Inflammatory macrophage treated with lipopolysaccharide for 4 hours (primary cell): ENCODE results near the gene RALB.
A peak's percentile ranks its signal among the peaks of the same experiment; 100 is the strongest.

Experiments used
- DNase-seq: peaks from one replicate; pipeline ENCODE4 v3.0.0-alpha.2; 2020

Gene RALB, protein sequence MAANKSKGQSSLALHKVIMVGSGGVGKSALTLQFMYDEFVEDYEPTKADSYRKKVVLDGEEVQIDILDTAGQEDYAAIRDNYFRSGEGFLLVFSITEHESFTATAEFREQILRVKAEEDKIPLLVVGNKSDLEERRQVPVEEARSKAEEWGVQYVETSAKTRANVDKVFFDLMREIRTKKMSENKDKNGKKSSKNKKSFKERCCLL

DNA sequence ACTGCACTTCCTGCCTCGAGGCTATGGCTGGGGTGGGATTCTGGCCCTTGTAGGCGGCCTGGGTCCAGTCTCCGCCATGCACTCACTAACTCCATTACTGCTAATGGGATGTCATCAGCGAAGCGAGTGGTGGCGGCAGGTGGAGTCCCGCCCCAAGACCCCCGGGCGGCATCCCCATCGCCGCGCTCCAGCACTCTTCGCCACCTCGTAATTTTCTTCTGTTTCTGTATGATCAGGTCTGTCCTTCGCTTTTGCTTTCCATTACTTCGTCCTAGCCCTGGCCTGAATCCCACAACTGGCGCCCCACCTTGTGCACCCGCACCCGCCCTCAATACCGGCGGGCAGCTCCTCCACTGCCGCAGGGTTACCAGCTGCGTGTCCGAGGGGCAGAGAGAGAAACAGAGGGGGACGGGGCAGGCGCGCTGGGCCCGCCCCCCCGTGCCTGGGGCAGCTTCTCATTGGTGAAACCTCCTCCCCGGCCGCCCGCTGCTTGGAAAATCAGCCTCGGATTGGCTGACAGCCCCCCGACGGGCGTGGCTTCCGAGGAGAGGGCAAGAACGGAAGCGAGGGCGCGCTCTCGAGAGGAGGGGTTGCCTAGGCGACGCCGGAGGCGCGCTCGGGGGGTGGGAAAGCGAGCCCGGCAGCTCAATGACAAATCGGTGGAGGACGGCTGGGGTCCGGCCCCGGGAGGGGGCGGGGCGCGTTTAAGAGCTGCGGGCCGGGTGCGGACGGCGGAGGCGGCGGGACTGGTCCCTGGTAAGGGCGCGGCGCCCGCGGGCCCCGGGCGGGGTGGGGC is at the start of gene RALB:
Gene RALB, plus strand, starts transcription at position 628 of the 796 bp plus-strand sequence. CDS start 25,813 bp downstream, outside the sequence.
- peak; percentile 99 for DNase-seq

- DNase-seq: peak; percentile 85
These were observed 49.2 kb upstream of the RALB start for GRCh38 chr2:120203251-120204021.

DNA sequence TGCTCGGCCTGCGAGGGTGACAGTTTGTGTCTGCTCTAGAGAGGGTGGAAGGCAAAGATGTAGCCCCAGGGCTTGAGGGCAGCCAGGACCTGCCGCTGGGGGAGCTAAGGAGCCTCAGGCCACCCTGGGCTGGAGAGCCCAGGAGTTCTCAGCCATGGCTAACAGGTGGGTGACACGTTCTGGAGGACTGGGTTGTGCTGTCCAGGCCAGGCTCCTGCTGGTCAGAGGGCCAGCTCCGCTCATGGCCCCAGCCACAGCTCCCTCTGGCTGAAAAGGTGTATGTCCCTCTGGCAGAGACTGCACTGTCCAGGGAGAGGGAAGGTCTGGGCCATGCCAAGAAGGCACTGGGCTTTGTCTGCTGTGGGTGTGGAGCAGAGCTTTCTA is 48.6 kb upstream of the RALB start:
- DNase-seq: no peak

GRCh38 chr2:120204417-120204816 is 48.2 kb upstream of the RALB start:
- no peak for DNase-seq

DNA sequence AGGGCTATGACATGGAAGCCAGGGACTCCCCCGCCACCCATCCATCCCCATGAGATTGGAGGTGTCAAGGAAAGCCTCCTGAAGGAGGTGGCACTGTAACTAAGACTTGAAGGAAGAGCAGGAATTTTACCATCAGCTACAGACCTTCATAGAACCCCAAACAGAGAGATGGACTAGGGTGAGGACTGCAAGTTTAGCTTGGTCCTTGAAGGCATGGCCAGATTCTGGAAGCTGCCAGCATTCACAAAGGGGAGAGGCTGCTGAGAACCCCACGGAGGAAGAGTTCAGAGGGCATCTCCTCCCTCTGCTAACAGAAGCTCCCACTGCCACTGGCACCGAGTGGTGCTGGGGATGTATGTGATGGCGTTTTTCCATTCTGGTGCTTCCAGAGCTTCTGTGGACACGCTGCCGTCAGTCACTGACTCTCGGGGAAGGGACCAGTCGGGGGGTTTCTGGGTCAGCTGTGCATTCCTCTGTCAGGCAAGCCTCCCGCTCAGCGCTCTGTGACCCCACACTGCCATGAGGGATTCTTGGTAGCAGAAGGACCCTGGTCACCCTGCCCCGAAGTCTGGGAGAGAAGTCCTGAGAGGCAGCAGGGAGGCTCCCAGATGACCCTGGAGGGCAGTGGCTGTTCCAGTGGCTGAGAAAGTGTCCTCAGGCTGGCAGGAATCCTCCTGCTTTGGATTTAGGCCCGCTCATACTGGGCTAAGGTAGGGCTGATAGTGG is 47.5 kb upstream of the RALB start:
- no peak for DNase-seq

GRCh38 chr2:120206022-120206581 is 46.5 kb upstream of the RALB start:
- no peak for DNase-seq

- no peak for DNase-seq
These were observed 44.0 kb upstream of the RALB start for GRCh38 chr2:120208381-120209353.

- DNase-seq: no peak
These were observed 43.0 kb upstream of the RALB start for GRCh38 chr2:120209427-120210269.

DNA sequence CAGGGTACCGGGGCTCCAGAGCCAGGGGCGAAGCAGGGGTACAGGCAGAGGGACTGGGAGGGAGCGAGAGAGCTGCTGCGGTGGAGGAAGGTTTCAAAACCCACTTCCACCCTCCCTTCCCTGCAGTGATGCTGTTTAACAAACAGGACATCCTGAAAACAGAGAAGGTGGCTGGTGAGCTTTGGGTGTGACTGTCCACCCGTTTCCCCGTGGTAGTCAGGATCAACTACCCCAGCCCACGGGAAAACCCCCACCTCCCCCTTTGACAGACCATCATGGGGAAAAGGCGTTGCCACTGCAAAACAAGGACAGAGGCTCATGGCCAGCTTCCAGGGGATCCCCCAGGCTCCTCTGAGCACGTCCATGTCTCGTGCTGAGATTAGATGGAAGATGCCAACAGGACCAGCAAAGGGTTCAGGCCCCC is 42.4 kb upstream of the RALB start:
- peak; percentile 48 for DNase-seq

DNA sequence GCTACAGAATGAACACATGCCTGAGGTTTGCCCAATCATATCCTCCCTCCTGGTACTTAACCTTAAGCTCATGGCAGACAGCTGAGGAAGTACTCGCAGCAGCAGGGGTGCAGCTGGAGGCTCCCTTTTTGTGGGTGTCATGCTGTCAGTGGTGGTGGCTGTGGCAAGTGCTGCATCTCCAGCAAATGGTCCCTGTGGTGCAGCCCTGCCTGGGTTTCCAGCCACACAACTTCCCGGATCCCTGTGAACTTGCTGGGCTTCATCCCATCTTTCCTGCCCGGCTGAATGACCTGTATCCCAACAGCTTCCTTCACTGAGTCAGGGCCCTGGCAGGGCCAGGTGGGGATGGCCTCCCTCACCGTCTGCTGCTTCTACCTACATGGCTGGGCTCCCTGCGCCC is 34.5 kb upstream of the RALB start:
- no peak for DNase-seq

GRCh38 chr2:120219291-120219690 is 33.4 kb upstream of the RALB start:
- DNase-seq: no peak

DNA sequence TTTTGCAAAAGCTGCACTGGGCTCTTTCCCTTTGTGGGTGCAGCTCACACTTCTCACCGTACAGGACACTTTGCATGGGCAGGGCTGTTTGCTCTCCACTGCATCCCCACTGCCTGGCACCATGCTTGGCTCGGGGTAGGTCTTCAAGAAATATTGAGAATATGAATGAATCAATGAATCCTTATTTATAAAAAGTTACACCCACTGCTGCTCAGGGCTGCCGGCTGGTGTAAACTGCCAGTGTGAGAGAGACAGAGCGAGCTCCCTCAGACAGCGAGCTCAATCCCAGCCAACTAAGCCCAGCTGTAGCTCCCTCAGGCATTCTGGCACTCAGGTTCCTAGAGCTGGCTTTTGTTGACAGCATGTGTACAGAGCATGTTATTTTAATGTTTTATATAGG is 32.9 kb upstream of the RALB start:
- DNase-seq: no peak

GRCh38 chr2:120220756-120221155 is 31.9 kb upstream of the RALB start:
- no peak for DNase-seq

DNA sequence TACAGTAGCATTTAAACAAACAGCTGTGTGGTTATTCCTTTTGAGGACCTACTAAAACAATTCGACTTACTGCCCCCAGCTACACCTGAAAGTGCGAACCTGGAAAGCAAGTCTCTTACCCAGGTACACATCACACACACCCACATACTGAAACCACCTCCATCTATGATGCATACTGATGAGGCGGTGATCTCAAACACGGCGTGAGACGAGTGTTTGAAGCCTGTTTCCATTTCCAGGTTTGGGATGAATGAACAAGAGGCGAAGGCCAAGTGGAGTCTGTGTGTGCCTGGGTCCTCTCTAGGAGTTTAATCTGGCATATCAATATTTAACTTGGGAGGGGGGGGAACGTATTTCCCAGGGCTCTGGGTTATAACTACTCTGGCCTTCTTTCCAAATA is 31.0 kb upstream of the RALB start:
- DNase-seq: no peak

DNA sequence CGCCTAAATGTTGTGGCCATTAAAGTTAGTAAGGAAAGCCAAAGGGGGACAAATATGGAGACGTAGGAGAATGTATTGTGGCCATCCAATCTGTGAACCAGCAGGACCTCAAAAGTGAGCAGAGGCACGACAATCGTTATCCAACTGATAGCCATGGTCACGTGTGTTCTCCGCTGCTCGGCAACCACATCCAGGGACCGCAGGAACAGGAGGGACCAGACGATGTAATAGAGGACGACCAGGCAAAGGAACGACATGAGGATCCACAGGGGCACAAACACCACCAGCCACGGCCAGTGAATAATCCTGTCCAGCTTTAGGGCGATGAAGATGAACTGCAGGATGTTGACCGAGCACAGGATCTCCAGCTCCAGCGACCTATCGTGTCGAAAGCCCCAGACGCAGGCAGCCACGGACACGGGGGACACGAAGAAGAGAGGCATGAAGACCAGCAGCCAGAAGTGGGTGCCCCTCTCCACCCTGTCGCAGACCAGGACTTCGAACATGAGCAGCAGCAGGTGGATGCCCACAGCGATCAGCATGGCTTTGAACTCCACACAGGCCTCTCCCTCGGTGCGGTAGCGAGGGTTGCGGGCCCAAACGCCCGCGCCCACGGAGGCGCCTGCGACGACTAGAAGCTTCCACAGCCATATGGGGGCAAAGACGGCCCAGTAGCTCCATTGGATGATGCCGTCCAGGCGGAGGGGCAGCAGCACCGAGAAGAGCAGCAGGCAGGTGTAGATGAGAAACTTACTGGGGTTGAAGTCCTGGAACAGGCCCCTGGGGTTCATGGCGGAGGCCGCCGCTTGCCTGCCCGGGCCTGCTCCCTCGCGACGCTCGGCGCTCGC is 30.2 kb upstream of the RALB start:
- no peak for DNase-seq

GRCh38 chr2:120223034-120223912 is 29.4 kb upstream of the RALB start, which contains the start of gene TMEM185B:
TSS of gene TMEM185B (minus strand) at chr2:120223400. CDS start at chr2:120222976, 424 bp downstream.
- peak; percentile 91 for DNase-seq

- no peak for DNase-seq
These were observed 28.4 kb upstream of the RALB start for GRCh38 chr2:120224256-120224655.
